ENCODE data around the gene RNF111.
"Not testable (repeated sequence)": the region's sequence is repeated elsewhere in the genome, so short reads cannot be mapped to it uniquely, and the experiment has no call there.

RNF111 gene

GRCh38 chr15:59116771-59117170 is 129.3 kb downstream of the RNF111 start:
- H3K4me2 ChIP-seq (ENCODE audit: low read length) = no peak overlapping the region
- H3K27ac ChIP-seq = no peak overlapping the region
- no peak overlapping the region for H3K9ac ChIP-seq
- no peak overlapping the region for H3K4me3 ChIP-seq (ENCODE audit: low read depth, low read length)
- H3K36me3 ChIP-seq (ENCODE audit: control insufficient read depth, insufficient read depth, low read length) = no peaks in the 10 kb centered on the region
- TF ChIP-seq CTCF (IDR thresholded peaks at IDR 0.05) = no peak
- H3K9me3 ChIP-seq (ENCODE audit: control insufficient read depth, low read length) = no peaks in the 10 kb centered on the region
- no peaks in the 10 kb centered on the region for H3K79me2 ChIP-seq
- H3K4me1 ChIP-seq = no peaks in the 10 kb centered on the region
- H3K27me3 ChIP-seq (ENCODE audit: control insufficient read depth, insufficient read depth, low read length) = no peaks in the 10 kb centered on the region
- H2AFZ ChIP-seq = no peak overlapping the region

DNA sequence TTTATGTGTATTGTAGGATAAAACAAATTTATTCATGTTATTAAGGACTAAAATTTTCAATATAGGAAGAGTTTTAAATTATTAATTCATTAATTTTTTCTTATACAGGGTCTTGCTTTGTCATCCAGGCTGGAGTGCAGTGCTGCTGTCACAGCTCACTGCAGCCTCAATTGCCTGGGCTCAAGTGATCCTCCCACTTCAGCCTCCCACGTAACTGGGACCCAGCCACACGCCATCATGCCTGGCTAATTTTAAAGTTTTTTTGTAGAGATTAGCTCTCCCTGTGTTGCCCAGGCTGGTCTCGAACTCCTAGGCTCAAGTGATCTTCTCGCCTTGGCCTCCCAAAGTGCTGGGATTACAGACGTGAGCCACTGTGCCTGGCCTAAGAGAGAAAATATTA is 132.2 kb downstream of the RNF111 start:
- no peaks in the 10 kb centered on the region for H3K9me3 ChIP-seq (ENCODE audit: control insufficient read depth, low read length)
- no peaks in the 10 kb centered on the region for H3K4me1 ChIP-seq
- no peak overlapping the region for H3K4me2 ChIP-seq (ENCODE audit: low read length)
- no peak for TF ChIP-seq CTCF (IDR thresholded peaks at IDR 0.05)
- H3K9ac ChIP-seq = no peak overlapping the region
- H3K27me3 ChIP-seq (ENCODE audit: control insufficient read depth, insufficient read depth, low read length) = no peaks in the 10 kb centered on the region
- no peak overlapping the region for H3K27ac ChIP-seq
- no peaks in the 10 kb centered on the region for H3K79me2 ChIP-seq
- H3K36me3 ChIP-seq (ENCODE audit: control insufficient read depth, insufficient read depth, low read length) = no peaks in the 10 kb centered on the region
- H2AFZ ChIP-seq = no peak overlapping the region
- no peak overlapping the region for H3K4me3 ChIP-seq (ENCODE audit: low read depth, low read length)

DNA sequence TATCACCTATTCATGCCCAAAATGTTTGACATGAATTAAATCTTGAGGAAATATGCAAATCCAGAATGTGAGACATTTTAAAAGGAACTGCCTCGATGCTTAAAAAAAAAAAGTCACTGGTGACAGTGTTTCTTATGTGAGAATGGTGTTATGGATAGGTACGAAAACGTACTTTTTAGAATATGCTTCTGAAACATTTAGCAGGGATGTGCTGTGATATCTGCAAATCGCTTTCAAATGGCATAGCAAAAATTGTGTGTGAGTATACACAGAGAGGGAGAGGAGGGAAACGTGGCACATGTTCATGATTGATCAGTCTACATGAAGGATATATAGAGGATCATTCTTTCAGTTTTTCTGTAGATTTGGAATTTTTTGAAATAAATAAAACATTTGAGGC is 133.5 kb downstream of the RNF111 start:
- no peaks in the 10 kb centered on the region for H3K36me3 ChIP-seq (ENCODE audit: control insufficient read depth, insufficient read depth, low read length)
- no peak overlapping the region for H3K9ac ChIP-seq
- no peaks in the 10 kb centered on the region for H3K79me2 ChIP-seq
- H3K27ac ChIP-seq = no peak overlapping the region
- H3K4me3 ChIP-seq (ENCODE audit: low read depth, low read length) = no peak overlapping the region
- H3K9me3 ChIP-seq (ENCODE audit: control insufficient read depth, low read length) = no peaks in the 10 kb centered on the region
- H3K4me1 ChIP-seq = no peaks in the 10 kb centered on the region
- TF ChIP-seq CTCF (IDR thresholded peaks at IDR 0.05) = no peak
- no peak overlapping the region for H2AFZ ChIP-seq
- no peak overlapping the region for H3K4me2 ChIP-seq (ENCODE audit: low read length)
- H3K27me3 ChIP-seq (ENCODE audit: control insufficient read depth, insufficient read depth, low read length) = no peaks in the 10 kb centered on the region

GRCh38 chr15:59124261-59124660 is 136.8 kb downstream of the RNF111 start:
- no peak overlapping the region for H3K27ac ChIP-seq
- H3K27me3 ChIP-seq (ENCODE audit: control insufficient read depth, insufficient read depth, low read length) = no peaks in the 10 kb centered on the region
- H3K9me3 ChIP-seq (ENCODE audit: control insufficient read depth, low read length) = no peaks in the 10 kb centered on the region
- H3K4me2 ChIP-seq (ENCODE audit: low read length) = no peak overlapping the region
- H2AFZ ChIP-seq = no peak overlapping the region
- no peaks in the 10 kb centered on the region for H3K4me1 ChIP-seq
- no peak overlapping the region for H3K4me3 ChIP-seq (ENCODE audit: low read depth, low read length)
- H3K36me3 ChIP-seq (ENCODE audit: control insufficient read depth, insufficient read depth, low read length) = no peaks in the 10 kb centered on the region
- no peak overlapping the region for H3K9ac ChIP-seq
- no peaks in the 10 kb centered on the region for H3K79me2 ChIP-seq
- TF ChIP-seq CTCF (IDR thresholded peaks at IDR 0.05) = no peak

GRCh38 chr15:59125683-59126082 is 138.2 kb downstream of the RNF111 start:
- not testable (repeated sequence) for H3K4me2 ChIP-seq (ENCODE audit: low read length); H3K9ac ChIP-seq; H3K9me3 ChIP-seq (ENCODE audit: control insufficient read depth, low read length); H3K4me3 ChIP-seq (ENCODE audit: low read depth, low read length); H3K36me3 ChIP-seq (ENCODE audit: control insufficient read depth, insufficient read depth, low read length); H3K4me1 ChIP-seq; H3K27ac ChIP-seq; H2AFZ ChIP-seq; H3K79me2 ChIP-seq; H3K27me3 ChIP-seq (ENCODE audit: control insufficient read depth, insufficient read depth, low read length)

- H3K4me2 ChIP-seq (ENCODE audit: low read length); H3K9me3 ChIP-seq (ENCODE audit: control insufficient read depth, low read length); H3K4me1 ChIP-seq; H3K9ac ChIP-seq; H3K36me3 ChIP-seq (ENCODE audit: control insufficient read depth, insufficient read depth, low read length); H3K27ac ChIP-seq; H3K27me3 ChIP-seq (ENCODE audit: control insufficient read depth, insufficient read depth, low read length); H3K4me3 ChIP-seq (ENCODE audit: low read depth, low read length); H3K79me2 ChIP-seq; H2AFZ ChIP-seq: not testable (repeated sequence)
Measured at GRCh38 chr15:59127255-59127654, 139.8 kb downstream of the RNF111 start.
